ENCODE measurements around the gene PTP4A2. TPM values are rescaled to one million over a fixed set of nuclear protein-coding genes. Genes with fewer than 3 reads are reported as not detected.

Gene PTP4A2
- total and polyA plus RNA-seq, 2 experiments from 2014 or later, result 300 to 354 TPM

DNA sequence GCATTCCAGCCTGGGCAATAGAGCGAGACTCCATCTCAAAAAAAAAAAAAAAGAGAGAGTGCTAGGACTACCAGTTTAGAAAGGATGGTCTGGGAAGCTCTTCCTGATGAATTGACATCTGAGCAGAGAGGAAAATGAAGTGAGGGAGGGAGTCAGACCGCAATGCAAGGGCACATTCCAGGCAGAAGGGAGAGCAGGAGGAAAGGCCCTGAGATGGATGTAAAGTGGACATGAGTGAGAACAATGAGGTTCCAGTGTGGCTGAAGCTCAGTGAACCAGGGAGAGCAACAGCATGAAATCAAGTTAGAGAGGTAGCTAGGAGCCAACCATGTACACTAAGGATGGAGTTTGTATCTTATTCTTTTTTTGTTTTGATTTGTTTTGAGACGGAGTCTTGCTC, 66.5 kb downstream of the PTP4A2 start:
- no peak for TF ChIP-seq EZH2phosphoT487 (IDR thresholded peaks at IDR 0.05; ENCODE audit: low read depth, severe bottlenecking, unreplicated experiment)
- no peaks in the 10 kb centered on the region for H3K36me3 ChIP-seq (replicated peaks; ENCODE audit: insufficient read depth, low read depth)
- H3K27me3 ChIP-seq, result no peaks in the 10 kb centered on the region
- H2AFZ ChIP-seq, result no peak overlapping the region
- no peaks in the 10 kb centered on the region for H3K9me3 ChIP-seq (ENCODE audit: low read depth)
- 87% methylated on average over 3 of the region's 3 CpGs for WGBS (ENCODE audit: low lambda C conversion rate, missing lambda C conversion rate)
- H4K20me1 ChIP-seq (ENCODE audit: insufficient read depth, poor library complexity, severe bottlenecking), result no peaks in the 10 kb centered on the region
- H3K9me2 ChIP-seq (replicated peaks; ENCODE audit: insufficient read depth), result no peaks in the 10 kb centered on the region
- H3K4me3 ChIP-seq, result no peak overlapping the region
- no peak overlapping the region for H3K4me2 ChIP-seq
- no peak for DNase-seq (ENCODE audit: low spot score)
- no peaks in the 10 kb centered on the region for H3K4me1 ChIP-seq (ENCODE audit: insufficient read depth)
- H3K27ac ChIP-seq, result no peak overlapping the region
- no peaks in the 10 kb centered on the region for H3K79me2 ChIP-seq

DNA sequence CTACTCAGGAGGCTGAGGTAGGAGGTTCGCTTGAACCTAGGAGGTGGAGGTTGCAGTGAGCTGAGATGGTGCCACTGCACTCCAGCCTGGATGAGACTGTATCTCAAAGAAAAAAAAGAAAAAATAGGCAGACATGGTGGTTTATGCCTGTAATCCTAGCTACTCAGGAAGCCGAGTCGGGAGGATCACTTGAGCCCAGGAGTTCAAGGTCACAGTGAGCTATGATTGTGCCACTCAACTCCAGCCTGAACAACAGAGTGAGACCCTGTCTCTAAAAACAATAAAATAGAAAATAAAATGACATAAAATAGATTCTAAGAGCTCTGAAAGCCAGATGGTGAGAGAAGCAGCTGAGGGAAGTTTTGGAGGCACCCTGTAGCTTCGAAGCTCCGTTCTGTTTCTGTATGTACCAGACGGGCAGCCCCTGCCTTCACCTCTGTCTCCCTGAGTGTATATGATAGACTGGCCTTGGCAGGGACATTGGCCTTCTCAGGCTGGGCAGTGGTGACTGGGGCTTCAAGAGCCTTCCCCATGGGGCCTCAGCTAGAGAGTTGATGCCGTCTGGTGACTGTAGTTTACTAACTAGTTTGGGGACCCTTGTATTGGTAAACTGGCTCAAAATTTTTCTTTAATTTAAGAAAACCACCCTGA, 68.0 kb downstream of the PTP4A2 start:
- Histone ChIP-seq H3K9me3 (ENCODE audit: low read depth) (no peaks in the 10 kb centered on the region), H3K4me1 (ENCODE audit: insufficient read depth) (no peaks in the 10 kb centered on the region)
- 85% methylated on average over 7 of the region's 7 CpGs for WGBS (ENCODE audit: low lambda C conversion rate, missing lambda C conversion rate)

DNA sequence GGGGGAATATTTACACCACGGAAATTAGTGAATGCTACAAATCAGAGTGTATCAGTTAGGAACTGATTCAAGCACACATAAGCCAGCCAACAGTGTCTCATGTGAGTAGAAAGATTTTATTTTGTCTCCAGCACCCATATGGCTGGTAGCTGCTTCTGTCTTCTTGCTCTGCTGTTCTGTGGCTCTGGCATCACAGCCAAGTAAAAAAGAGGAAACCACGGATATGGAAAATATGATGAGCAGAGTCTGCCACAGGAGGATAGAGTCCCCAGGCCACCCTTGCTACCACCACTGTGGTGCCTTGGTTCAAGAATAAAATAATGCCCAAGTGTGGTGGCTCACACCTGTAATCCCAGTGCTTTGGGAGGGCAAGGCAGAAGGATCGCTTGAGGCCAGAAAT, 68.7 kb downstream of the PTP4A2 start:
- Histone ChIP-seq H3K9me3 (ENCODE audit: low read depth) (no peaks in the 10 kb centered on the region), H3K4me1 (ENCODE audit: insufficient read depth) (no peaks in the 10 kb centered on the region), H3K4me2 (no peak overlapping the region), H3K4me3 (no peak overlapping the region), H4K20me1 (ENCODE audit: insufficient read depth, poor library complexity, severe bottlenecking) (no peaks in the 10 kb centered on the region), H2AFZ (no peak overlapping the region), H3K9me2 (replicated peaks; ENCODE audit: insufficient read depth) (no peaks in the 10 kb centered on the region), H3K27ac (no peak overlapping the region), H3K36me3 (replicated peaks; ENCODE audit: insufficient read depth, low read depth) (no peaks in the 10 kb centered on the region), H3K27me3 (no peaks in the 10 kb centered on the region), H3K79me2 (no peaks in the 10 kb centered on the region)
- TF ChIP-seq EZH2phosphoT487 (IDR thresholded peaks at IDR 0.05; ENCODE audit: low read depth, severe bottlenecking, unreplicated experiment), result no peak
- TF ChIP-seq, protein P1, sequence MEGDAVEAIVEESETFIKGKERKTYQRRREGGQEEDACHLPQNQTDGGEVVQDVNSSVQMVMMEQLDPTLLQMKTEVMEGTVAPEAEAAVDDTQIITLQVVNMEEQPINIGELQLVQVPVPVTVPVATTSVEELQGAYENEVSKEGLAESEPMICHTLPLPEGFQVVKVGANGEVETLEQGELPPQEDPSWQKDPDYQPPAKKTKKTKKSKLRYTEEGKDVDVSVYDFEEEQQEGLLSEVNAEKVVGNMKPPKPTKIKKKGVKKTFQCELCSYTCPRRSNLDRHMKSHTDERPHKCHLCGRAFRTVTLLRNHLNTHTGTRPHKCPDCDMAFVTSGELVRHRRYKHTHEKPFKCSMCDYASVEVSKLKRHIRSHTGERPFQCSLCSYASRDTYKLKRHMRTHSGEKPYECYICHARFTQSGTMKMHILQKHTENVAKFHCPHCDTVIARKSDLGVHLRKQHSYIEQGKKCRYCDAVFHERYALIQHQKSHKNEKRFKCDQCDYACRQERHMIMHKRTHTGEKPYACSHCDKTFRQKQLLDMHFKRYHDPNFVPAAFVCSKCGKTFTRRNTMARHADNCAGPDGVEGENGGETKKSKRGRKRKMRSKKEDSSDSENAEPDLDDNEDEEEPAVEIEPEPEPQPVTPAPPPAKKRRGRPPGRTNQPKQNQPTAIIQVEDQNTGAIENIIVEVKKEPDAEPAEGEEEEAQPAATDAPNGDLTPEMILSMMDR (IDR thresholded peaks at IDR 0.05; ENCODE audit: poor library complexity), result no peak
- TF ChIP-seq EZH2 (IDR thresholded peaks at IDR 0.05; ENCODE audit: borderline replicate concordance), result no peak
- 83% methylated on average over 3 of the region's 3 CpGs for WGBS (ENCODE audit: low lambda C conversion rate, missing lambda C conversion rate)
- DNase-seq (ENCODE audit: low spot score), result no peak

More for the DNA sequence above, 68.0 kb downstream of the PTP4A2 start:
- Histone ChIP-seq H3K9me2 (replicated peaks; ENCODE audit: insufficient read depth) (no peaks in the 10 kb centered on the region), H3K79me2 (no peaks in the 10 kb centered on the region), H2AFZ (no peak overlapping the region), H3K4me2 (no peak overlapping the region), H3K27me3 (no peaks in the 10 kb centered on the region), H3K4me3 (no peak overlapping the region), H4K20me1 (ENCODE audit: insufficient read depth, poor library complexity, severe bottlenecking) (no peaks in the 10 kb centered on the region), H3K27ac (no peak overlapping the region), H3K36me3 (replicated peaks; ENCODE audit: insufficient read depth, low read depth) (no peaks in the 10 kb centered on the region)
- TF ChIP-seq EZH2phosphoT487 (IDR thresholded peaks at IDR 0.05; ENCODE audit: low read depth, severe bottlenecking, unreplicated experiment), result no peak
- TF ChIP-seq, protein P1 (IDR thresholded peaks at IDR 0.05; ENCODE audit: poor library complexity), result no peak
- TF ChIP-seq EZH2 (IDR thresholded peaks at IDR 0.05; ENCODE audit: borderline replicate concordance), result no peak
- DNase-seq (ENCODE audit: low spot score), result no peak

DNA sequence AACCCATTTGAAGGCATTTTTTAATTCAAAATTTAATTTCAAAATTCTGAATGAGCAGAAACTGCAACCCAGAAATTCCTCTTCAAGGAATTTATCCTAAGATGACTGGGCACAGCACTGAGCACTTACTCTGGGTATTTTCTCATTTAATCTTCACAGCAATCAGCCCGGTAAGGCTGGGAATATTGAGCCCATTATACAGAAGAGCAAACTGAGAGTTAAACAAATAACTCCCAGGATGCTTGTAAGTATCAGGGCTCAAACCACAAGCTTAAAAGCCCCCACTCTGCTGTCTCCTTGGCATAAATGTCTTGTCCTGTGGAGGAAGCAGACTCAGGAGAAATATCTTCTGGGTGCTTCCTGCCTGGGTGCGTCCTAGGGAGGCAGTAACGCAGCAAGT, 69.3 kb downstream of the PTP4A2 start:
- TF ChIP-seq EZH2phosphoT487 (IDR thresholded peaks at IDR 0.05; ENCODE audit: low read depth, severe bottlenecking, unreplicated experiment), result no peak
- TF ChIP-seq, protein P1 (IDR thresholded peaks at IDR 0.05; ENCODE audit: poor library complexity), result no peak
- no peak for TF ChIP-seq EZH2 (IDR thresholded peaks at IDR 0.05; ENCODE audit: borderline replicate concordance)
- WGBS (ENCODE audit: low lambda C conversion rate, missing lambda C conversion rate), result 86% methylated on average over 3 of the region's 3 CpGs
- no peak overlapping the region for H3K4me3 ChIP-seq
- H2AFZ ChIP-seq, result no peak overlapping the region
- H3K79me2 ChIP-seq, result no peaks in the 10 kb centered on the region
- H3K27ac ChIP-seq, result no peak overlapping the region
- H3K9me2 ChIP-seq (replicated peaks; ENCODE audit: insufficient read depth), result no peaks in the 10 kb centered on the region
- no peaks in the 10 kb centered on the region for H3K4me1 ChIP-seq (ENCODE audit: insufficient read depth)
- H3K36me3 ChIP-seq (replicated peaks; ENCODE audit: insufficient read depth, low read depth), result no peaks in the 10 kb centered on the region
- H3K4me2 ChIP-seq, result no peak overlapping the region
- H3K9me3 ChIP-seq (ENCODE audit: low read depth), result no peaks in the 10 kb centered on the region
- no peaks in the 10 kb centered on the region for H3K27me3 ChIP-seq
- no peak for DNase-seq (ENCODE audit: low spot score)
- H4K20me1 ChIP-seq (ENCODE audit: insufficient read depth, poor library complexity, severe bottlenecking), result no peaks in the 10 kb centered on the region
